Measurements from ENCODE around the gene RRP9. TPM values are rescaled to one million over a fixed set of nuclear protein-coding genes. Genes with fewer than 3 reads are reported as not detected.

RRP9 gene
- total RNA-seq, 1 experiment from 2014 or later: 49.9 TPM

DNA sequence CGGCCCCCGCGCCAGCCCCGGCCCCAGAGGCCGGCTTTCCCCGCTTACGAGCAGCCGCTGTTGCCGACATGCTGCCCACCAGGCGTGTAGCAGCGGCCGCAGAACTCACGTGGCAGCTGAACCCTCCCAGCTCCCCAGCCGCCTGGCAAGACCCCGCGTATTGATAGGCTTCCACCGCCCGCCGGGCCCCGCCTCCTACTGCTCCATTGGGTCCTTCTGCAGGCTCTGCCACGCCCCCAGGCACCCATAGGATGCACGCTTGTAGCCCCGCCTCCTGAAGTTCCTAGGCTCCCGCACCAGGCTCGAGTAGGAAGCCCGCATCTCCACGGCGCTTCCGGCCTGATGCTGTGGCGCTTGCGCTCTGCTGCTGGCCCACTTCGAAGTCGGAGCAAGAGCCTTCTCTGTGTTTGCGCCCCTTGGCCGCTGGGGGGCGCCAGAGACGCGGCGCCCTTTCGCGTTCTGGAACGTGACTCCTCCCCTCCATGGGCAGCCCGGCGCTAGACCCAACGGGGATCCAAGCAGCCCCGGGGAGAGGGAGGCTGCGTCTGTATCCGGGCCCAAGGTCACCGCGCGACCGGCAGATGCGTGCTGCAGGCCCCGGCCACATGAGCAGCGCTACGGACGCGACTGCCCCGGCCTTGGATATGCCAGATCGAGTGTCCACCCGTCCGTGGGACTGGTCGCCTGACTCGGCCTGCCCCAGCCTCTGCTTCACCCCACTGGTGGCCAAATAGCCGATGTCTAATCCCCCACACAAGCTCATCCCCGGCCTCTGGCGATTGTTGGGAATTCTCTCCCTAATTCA is at the start of gene RRP9, which contains the start of gene PARP3 (continued):
- TF ChIP-seq, protein P1, sequence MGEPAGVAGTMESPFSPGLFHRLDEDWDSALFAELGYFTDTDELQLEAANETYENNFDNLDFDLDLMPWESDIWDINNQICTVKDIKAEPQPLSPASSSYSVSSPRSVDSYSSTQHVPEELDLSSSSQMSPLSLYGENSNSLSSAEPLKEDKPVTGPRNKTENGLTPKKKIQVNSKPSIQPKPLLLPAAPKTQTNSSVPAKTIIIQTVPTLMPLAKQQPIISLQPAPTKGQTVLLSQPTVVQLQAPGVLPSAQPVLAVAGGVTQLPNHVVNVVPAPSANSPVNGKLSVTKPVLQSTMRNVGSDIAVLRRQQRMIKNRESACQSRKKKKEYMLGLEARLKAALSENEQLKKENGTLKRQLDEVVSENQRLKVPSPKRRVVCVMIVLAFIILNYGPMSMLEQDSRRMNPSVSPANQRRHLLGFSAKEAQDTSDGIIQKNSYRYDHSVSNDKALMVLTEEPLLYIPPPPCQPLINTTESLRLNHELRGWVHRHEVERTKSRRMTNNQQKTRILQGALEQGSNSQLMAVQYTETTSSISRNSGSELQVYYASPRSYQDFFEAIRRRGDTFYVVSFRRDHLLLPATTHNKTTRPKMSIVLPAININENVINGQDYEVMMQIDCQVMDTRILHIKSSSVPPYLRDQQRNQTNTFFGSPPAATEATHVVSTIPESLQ (CRISPR knock-in tag; IDR thresholded peaks at IDR 0.05): no peak
- TF ChIP-seq, protein P2, sequence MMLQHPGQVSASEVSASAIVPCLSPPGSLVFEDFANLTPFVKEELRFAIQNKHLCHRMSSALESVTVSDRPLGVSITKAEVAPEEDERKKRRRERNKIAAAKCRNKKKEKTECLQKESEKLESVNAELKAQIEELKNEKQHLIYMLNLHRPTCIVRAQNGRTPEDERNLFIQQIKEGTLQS (CRISPR knock-in tag; conservative IDR thresholded peaks at IDR 0.05): no peak
- TF ChIP-seq, protein P3, sequence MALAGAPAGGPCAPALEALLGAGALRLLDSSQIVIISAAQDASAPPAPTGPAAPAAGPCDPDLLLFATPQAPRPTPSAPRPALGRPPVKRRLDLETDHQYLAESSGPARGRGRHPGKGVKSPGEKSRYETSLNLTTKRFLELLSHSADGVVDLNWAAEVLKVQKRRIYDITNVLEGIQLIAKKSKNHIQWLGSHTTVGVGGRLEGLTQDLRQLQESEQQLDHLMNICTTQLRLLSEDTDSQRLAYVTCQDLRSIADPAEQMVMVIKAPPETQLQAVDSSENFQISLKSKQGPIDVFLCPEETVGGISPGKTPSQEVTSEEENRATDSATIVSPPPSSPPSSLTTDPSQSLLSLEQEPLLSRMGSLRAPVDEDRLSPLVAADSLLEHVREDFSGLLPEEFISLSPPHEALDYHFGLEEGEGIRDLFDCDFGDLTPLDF (CRISPR knock-in tag; IDR thresholded peaks at IDR 0.05): no peak
- TF ChIP-seq, protein P4, sequence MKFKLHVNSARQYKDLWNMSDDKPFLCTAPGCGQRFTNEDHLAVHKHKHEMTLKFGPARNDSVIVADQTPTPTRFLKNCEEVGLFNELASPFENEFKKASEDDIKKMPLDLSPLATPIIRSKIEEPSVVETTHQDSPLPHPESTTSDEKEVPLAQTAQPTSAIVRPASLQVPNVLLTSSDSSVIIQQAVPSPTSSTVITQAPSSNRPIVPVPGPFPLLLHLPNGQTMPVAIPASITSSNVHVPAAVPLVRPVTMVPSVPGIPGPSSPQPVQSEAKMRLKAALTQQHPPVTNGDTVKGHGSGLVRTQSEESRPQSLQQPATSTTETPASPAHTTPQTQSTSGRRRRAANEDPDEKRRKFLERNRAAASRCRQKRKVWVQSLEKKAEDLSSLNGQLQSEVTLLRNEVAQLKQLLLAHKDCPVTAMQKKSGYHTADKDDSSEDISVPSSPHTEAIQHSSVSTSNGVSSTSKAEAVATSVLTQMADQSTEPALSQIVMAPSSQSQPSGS (CRISPR knock-in tag; IDR thresholded peaks at IDR 0.05; ENCODE audit: borderline replicate concordance, low read depth): no peak
- TF ChIP-seq, protein P5, sequence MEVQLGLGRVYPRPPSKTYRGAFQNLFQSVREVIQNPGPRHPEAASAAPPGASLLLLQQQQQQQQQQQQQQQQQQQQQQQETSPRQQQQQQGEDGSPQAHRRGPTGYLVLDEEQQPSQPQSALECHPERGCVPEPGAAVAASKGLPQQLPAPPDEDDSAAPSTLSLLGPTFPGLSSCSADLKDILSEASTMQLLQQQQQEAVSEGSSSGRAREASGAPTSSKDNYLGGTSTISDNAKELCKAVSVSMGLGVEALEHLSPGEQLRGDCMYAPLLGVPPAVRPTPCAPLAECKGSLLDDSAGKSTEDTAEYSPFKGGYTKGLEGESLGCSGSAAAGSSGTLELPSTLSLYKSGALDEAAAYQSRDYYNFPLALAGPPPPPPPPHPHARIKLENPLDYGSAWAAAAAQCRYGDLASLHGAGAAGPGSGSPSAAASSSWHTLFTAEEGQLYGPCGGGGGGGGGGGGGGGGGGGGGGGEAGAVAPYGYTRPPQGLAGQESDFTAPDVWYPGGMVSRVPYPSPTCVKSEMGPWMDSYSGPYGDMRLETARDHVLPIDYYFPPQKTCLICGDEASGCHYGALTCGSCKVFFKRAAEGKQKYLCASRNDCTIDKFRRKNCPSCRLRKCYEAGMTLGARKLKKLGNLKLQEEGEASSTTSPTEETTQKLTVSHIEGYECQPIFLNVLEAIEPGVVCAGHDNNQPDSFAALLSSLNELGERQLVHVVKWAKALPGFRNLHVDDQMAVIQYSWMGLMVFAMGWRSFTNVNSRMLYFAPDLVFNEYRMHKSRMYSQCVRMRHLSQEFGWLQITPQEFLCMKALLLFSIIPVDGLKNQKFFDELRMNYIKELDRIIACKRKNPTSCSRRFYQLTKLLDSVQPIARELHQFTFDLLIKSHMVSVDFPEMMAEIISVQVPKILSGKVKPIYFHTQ (CRISPR knock-in tag; IDR thresholded peaks at IDR 0.05): no peak
- TF ChIP-seq, protein P6, sequence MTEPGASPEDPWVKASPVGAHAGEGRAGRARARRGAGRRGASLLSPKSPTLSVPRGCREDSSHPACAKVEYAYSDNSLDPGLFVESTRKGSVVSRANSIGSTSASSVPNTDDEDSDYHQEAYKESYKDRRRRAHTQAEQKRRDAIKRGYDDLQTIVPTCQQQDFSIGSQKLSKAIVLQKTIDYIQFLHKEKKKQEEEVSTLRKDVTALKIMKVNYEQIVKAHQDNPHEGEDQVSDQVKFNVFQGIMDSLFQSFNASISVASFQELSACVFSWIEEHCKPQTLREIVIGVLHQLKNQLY (CRISPR knock-in tag; IDR thresholded peaks at IDR 0.05): no peak
- TF ChIP-seq, protein P7, sequence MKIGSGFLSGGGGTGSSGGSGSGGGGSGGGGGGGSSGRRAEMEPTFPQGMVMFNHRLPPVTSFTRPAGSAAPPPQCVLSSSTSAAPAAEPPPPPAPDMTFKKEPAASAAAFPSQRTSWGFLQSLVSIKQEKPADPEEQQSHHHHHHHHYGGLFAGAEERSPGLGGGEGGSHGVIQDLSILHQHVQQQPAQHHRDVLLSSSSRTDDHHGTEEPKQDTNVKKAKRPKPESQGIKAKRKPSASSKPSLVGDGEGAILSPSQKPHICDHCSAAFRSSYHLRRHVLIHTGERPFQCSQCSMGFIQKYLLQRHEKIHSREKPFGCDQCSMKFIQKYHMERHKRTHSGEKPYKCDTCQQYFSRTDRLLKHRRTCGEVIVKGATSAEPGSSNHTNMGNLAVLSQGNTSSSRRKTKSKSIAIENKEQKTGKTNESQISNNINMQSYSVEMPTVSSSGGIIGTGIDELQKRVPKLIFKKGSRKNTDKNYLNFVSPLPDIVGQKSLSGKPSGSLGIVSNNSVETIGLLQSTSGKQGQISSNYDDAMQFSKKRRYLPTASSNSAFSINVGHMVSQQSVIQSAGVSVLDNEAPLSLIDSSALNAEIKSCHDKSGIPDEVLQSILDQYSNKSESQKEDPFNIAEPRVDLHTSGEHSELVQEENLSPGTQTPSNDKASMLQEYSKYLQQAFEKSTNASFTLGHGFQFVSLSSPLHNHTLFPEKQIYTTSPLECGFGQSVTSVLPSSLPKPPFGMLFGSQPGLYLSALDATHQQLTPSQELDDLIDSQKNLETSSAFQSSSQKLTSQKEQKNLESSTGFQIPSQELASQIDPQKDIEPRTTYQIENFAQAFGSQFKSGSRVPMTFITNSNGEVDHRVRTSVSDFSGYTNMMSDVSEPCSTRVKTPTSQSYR (CRISPR knock-in tag; IDR thresholded peaks at IDR 0.05): peak; percentile 44; the same call in 1 of the 2 replicates
- TF ChIP-seq ZNF232 (CRISPR knock-in tag; IDR thresholded peaks at IDR 0.05): peak; percentile 77; the same call in 1 of the 2 replicates
- TF ChIP-seq, protein P8, sequence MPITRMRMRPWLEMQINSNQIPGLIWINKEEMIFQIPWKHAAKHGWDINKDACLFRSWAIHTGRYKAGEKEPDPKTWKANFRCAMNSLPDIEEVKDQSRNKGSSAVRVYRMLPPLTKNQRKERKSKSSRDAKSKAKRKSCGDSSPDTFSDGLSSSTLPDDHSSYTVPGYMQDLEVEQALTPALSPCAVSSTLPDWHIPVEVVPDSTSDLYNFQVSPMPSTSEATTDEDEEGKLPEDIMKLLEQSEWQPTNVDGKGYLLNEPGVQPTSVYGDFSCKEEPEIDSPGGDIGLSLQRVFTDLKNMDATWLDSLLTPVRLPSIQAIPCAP (CRISPR knock-in tag; IDR thresholded peaks at IDR 0.05): 0 out of 2 replicates have a peak, but pooled peaks have one; percentile 23
- TF ChIP-seq TEAD1 (CRISPR knock-in tag; IDR thresholded peaks at IDR 0.05): no peak; the same call in 1 of the 2 replicates
- TF ChIP-seq, protein P9, sequence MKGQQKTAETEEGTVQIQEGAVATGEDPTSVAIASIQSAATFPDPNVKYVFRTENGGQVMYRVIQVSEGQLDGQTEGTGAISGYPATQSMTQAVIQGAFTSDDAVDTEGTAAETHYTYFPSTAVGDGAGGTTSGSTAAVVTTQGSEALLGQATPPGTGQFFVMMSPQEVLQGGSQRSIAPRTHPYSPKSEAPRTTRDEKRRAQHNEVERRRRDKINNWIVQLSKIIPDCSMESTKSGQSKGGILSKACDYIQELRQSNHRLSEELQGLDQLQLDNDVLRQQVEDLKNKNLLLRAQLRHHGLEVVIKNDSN (CRISPR knock-in tag; IDR thresholded peaks at IDR 0.05): peak; percentile 69; the same call in 1 of the 2 replicates
- TF ChIP-seq ATF1 (CRISPR knock-in tag; IDR thresholded peaks at IDR 0.05): no peak
- TF ChIP-seq, protein P10, sequence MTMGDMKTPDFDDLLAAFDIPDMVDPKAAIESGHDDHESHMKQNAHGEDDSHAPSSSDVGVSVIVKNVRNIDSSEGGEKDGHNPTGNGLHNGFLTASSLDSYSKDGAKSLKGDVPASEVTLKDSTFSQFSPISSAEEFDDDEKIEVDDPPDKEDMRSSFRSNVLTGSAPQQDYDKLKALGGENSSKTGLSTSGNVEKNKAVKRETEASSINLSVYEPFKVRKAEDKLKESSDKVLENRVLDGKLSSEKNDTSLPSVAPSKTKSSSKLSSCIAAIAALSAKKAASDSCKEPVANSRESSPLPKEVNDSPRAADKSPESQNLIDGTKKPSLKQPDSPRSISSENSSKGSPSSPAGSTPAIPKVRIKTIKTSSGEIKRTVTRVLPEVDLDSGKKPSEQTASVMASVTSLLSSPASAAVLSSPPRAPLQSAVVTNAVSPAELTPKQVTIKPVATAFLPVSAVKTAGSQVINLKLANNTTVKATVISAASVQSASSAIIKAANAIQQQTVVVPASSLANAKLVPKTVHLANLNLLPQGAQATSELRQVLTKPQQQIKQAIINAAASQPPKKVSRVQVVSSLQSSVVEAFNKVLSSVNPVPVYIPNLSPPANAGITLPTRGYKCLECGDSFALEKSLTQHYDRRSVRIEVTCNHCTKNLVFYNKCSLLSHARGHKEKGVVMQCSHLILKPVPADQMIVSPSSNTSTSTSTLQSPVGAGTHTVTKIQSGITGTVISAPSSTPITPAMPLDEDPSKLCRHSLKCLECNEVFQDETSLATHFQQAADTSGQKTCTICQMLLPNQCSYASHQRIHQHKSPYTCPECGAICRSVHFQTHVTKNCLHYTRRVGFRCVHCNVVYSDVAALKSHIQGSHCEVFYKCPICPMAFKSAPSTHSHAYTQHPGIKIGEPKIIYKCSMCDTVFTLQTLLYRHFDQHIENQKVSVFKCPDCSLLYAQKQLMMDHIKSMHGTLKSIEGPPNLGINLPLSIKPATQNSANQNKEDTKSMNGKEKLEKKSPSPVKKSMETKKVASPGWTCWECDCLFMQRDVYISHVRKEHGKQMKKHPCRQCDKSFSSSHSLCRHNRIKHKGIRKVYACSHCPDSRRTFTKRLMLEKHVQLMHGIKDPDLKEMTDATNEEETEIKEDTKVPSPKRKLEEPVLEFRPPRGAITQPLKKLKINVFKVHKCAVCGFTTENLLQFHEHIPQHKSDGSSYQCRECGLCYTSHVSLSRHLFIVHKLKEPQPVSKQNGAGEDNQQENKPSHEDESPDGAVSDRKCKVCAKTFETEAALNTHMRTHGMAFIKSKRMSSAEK (CRISPR knock-in tag; IDR thresholded peaks at IDR 0.05; ENCODE audit: borderline replicate concordance): no peak
- TF ChIP-seq, protein P11, sequence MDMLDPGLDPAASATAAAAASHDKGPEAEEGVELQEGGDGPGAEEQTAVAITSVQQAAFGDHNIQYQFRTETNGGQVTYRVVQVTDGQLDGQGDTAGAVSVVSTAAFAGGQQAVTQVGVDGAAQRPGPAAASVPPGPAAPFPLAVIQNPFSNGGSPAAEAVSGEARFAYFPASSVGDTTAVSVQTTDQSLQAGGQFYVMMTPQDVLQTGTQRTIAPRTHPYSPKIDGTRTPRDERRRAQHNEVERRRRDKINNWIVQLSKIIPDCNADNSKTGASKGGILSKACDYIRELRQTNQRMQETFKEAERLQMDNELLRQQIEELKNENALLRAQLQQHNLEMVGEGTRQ (CRISPR knock-in tag; IDR thresholded peaks at IDR 0.05): peak; percentile 79

All from WTC11 (cell line).